ENCODE measurements around the gene SERPINA5. TPM values are rescaled to one million over a fixed set of nuclear protein-coding genes. Genes with fewer than 3 reads are reported as not detected.

The SERPINA5 gene
- total RNA-seq, 4 donors from 2014 or later, result 2.3 to 8.4 (median 3.7) TPM

- H3K36me3 ChIP-seq, result no peaks in the 10 kb centered on the region
- peak; percentile 62 for ATAC-seq
- no peaks in the 10 kb centered on the region for H3K4me1 ChIP-seq
- H3K27ac ChIP-seq, result no peak overlapping the region
- peaks cover 38% of the 10 kb centered on the region for H3K27me3 ChIP-seq
- H3K9me3 ChIP-seq, result peaks cover 0 to 24% (median 0%) of the 10 kb centered on the region in 3 donors
- WGBS, 2 donors (ENCODE audit: low coverage in 1 of 2), result 33 to 38% methylated on average over 4 to 5 of the region's 24 CpGs
- H3K4me3 ChIP-seq, result no peak overlapping the region
- peak in 3 of 4 experiments; percentile 65 to 83 (median 72) for TF ChIP-seq CTCF (IDR thresholded peaks at IDR 0.05)
- no peak for TF ChIP-seq POLR2AphosphoS5 (IDR thresholded peaks at IDR 0.05)
- TF ChIP-seq POLR2A (IDR thresholded peaks at IDR 0.05), result no peak
Observed at GRCh38 chr14:94548999-94549985, 31.9 kb upstream of the SERPINA5 start.

GRCh38 chr14:94550041-94550440 lies 31.2 kb upstream of the SERPINA5 start:
- ATAC-seq, result no peak
- Histone ChIP-seq H3K4me3 (no peak overlapping the region), H3K4me1 (no peaks in the 10 kb centered on the region), H3K27ac (no peak overlapping the region), H3K27me3 (peaks cover 35% of the 10 kb centered on the region), H3K9me3 (peaks cover 0 to 30% (median 0%) of the 10 kb centered on the region in 3 donors), H3K36me3 (no peaks in the 10 kb centered on the region)
- 65% methylated on average over 5 of the region's 8 CpGs; no CpG with 5 or more reads in 1 of the 2 donors for WGBS, 2 donors (ENCODE audit: low coverage in 1 of 2)
- TF ChIP-seq POLR2A (IDR thresholded peaks at IDR 0.05), result no peak
- no peak for TF ChIP-seq POLR2AphosphoS5 (IDR thresholded peaks at IDR 0.05)
- no peak for TF ChIP-seq EP300 (IDR thresholded peaks at IDR 0.05)
- no peak for TF ChIP-seq CTCF (IDR thresholded peaks at IDR 0.05)

GRCh38 chr14:94555991-94556390 lies 25.2 kb upstream of the SERPINA5 start:
- H3K27me3 ChIP-seq, result peaks cover 7% of the 10 kb centered on the region

GRCh38 chr14:94557327-94557726 lies 23.9 kb upstream of the SERPINA5 start:
- TF ChIP-seq POLR2A (IDR thresholded peaks at IDR 0.05) (no peak), CTCF (IDR thresholded peaks at IDR 0.05) (no peak), POLR2AphosphoS5 (IDR thresholded peaks at IDR 0.05) (no peak), EP300 (IDR thresholded peaks at IDR 0.05) (no peak)
- Histone ChIP-seq H3K4me1 (no peaks in the 10 kb centered on the region), H3K27ac (no peak overlapping the region), H3K27me3 (peaks cover 8% of the 10 kb centered on the region), H3K4me3 (no peak overlapping the region), H3K9me3 (peaks cover 0 to 47% (median 0%) of the 10 kb centered on the region in 3 donors), H3K36me3 (no peaks in the 10 kb centered on the region)
- ATAC-seq, result no peak
- 100% methylated on average over 1 of the region's 1 CpG; no CpG with 5 or more reads in 1 of the 2 donors for WGBS, 2 donors (ENCODE audit: low coverage in 1 of 2)

More at GRCh38 chr14:94555991-94556390, 25.2 kb upstream of the SERPINA5 start:
- Histone ChIP-seq H3K4me1 (no peaks in the 10 kb centered on the region), H3K27ac (no peak overlapping the region), H3K4me3 (no peak overlapping the region), H3K9me3 (peaks cover 0 to 47% (median 0%) of the 10 kb centered on the region in 3 donors), H3K36me3 (no peaks in the 10 kb centered on the region)
- no peak for TF ChIP-seq POLR2A (IDR thresholded peaks at IDR 0.05)
- no peak for TF ChIP-seq POLR2AphosphoS5 (IDR thresholded peaks at IDR 0.05)
- TF ChIP-seq EP300 (IDR thresholded peaks at IDR 0.05), result no peak
- 77 to 90% methylated on average over 4 to 5 of the region's 9 CpGs for whole genome bisulfite sequencing, 2 donors (ENCODE audit: low coverage in 1 of 2)
- no peak for ATAC-seq

DNA sequence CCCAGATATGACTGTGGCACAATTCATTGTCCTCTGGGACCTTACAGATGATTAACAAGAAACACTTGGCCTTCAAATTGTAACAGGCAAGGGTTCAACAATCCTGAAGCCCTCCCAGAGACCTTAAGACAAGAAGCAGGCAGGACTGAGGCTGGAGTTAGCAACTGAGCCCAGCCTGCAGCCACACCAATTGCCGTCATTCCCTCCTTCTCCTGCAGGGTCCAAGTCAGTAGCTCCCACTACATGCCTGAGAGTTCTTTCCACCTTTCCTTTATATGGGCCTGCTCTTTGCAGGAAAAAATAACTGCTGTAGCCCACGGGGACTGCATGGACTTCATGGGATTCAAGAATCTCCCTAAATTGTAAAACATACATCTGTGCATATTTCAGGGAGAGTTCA lies 22.4 kb upstream of the SERPINA5 start:
- H3K4me1 ChIP-seq, result no peaks in the 10 kb centered on the region
- no peak for ATAC-seq
- no peak overlapping the region for H3K4me3 ChIP-seq
- no peak overlapping the region for H3K27ac ChIP-seq
- H3K27me3 ChIP-seq, result peaks cover 17% of the 10 kb centered on the region
- no peak for TF ChIP-seq POLR2A (IDR thresholded peaks at IDR 0.05)
- TF ChIP-seq EP300 (IDR thresholded peaks at IDR 0.05), result no peak
- TF ChIP-seq POLR2AphosphoS5 (IDR thresholded peaks at IDR 0.05), result no peak
- no peak for TF ChIP-seq CTCF (IDR thresholded peaks at IDR 0.05)
- H3K36me3 ChIP-seq, result no peaks in the 10 kb centered on the region
- 58 to 83% methylated on average over 1 to 2 of the region's 2 CpGs for WGBS, 2 donors (ENCODE audit: low coverage in 1 of 2)
- peaks cover 0 to 39% (median 0%) of the 10 kb centered on the region in 3 donors for H3K9me3 ChIP-seq

Data from gastroesophageal sphincter (tissue), 4 donors.